IMR-90 (cell line): ENCODE measurements around the gene TAF4B. TPM values are rescaled to one million over a fixed set of nuclear protein-coding genes. Genes with fewer than 3 reads are reported as not detected.

Experiments
- ATAC-seq: fragments of 200-7000 bp; cut with Tn5 transposase; 2 replicates; pipeline ENCODE4 v1.9.1; 2020; ENCODE audit warnings: low read depth, mild to moderate bottlenecking, moderate library complexity
- BruUV-seq: library from RNA; stranded (reverse); fragments of 400-500 nt; replicated peaks from 2 replicates; lab custom pipeline; 2021; lab: Mats Ljungman, UMichigan
- CTCF ChIA-PET: fragments of 300-600 bp; formaldehyde crosslinking; extraction: SDS; loops from one replicate; lab custom pipeline; 2021; ENCODE audit warnings: antibody characterized with exemption; lab: Yijun Ruan, JAX
- POLR2A ChIA-PET: fragments of 300-600 bp; sonication (Branson Sonifier 250); formaldehyde crosslinking; loops from one replicate; lab custom pipeline; 2022; ENCODE audit warnings: antibody characterized with exemption; ENCODE audit not compliant: unreplicated experiment; lab: Charles Lee
- DNase-seq: peaks from one replicate; pipeline ENCODE4 v3.0.0; 2013
- H2AFZ ChIP-seq: replicated peaks from 2 replicates; pipeline ENCODE3; 2013; ENCODE audit warnings: low read length, mild to moderate bottlenecking; ENCODE audit not compliant: poor library complexity
- H2AK5ac ChIP-seq: 2 replicates; pipeline ENCODE4 v1.6.1; 2013; ENCODE audit warnings: low read depth, low read length, inconsistent platforms
- H2AK9ac ChIP-seq: replicated peaks from 2 replicates; pipeline ENCODE3; 2013; ENCODE audit warnings: mild to moderate bottlenecking, low read depth, low read length, moderate library complexity; ENCODE audit not compliant: poor library complexity
- H2BK120ac ChIP-seq: 2 replicates; pipeline ENCODE4 v1.6.1; 2013; ENCODE audit warnings: low read depth, low read length, inconsistent platforms
- H2BK15ac ChIP-seq: 3 replicates; pipeline ENCODE4 v1.6.1; 2013; ENCODE audit warnings: low read depth, low read length, inconsistent platforms
- H2BK20ac ChIP-seq: 2 replicates; pipeline ENCODE4 v1.6.1; 2013; ENCODE audit warnings: low read depth, mild to moderate bottlenecking, inconsistent platforms, low read length, moderate library complexity
- H2BK5ac ChIP-seq: 2 replicates; pipeline ENCODE4 v1.6.1; 2013; ENCODE audit warnings: mild to moderate bottlenecking, low read depth, low read length, inconsistent platforms; ENCODE audit not compliant: poor library complexity, severe bottlenecking
- H3K14ac ChIP-seq: replicated peaks from 2 replicates; pipeline ENCODE4 v1.6.1; 2013; ENCODE audit warnings: low read depth, low read length, inconsistent platforms
- H3K18ac ChIP-seq: 2 replicates; pipeline ENCODE4 v1.6.1; 2013; ENCODE audit warnings: low read depth, low read length, control low read depth
- H3K23ac ChIP-seq: 2 replicates; pipeline ENCODE4 v1.6.1; 2013; ENCODE audit warnings: low read depth, low read length, inconsistent platforms
- H3K27ac ChIP-seq: 2 replicates; pipeline ENCODE4 v1.5.1; 2013; ENCODE audit warnings: mild to moderate bottlenecking, control low read depth, low read length; ENCODE audit not compliant: insufficient read depth
- H3K27me3 ChIP-seq: 2 replicates; pipeline ENCODE4 v1.6.1; 2013; ENCODE audit warnings: low read length; ENCODE audit not compliant: control insufficient read depth, insufficient read depth
- H3K36me3 ChIP-seq: 2 replicates; pipeline ENCODE4 v1.6.1; 2013; ENCODE audit warnings: low read length, mixed read lengths; ENCODE audit not compliant: control insufficient read depth, insufficient read depth
- H3K4ac ChIP-seq: 2 replicates; pipeline ENCODE4 v1.6.1; 2013; ENCODE audit warnings: low read depth, low read length, inconsistent platforms
- H3K4me1 ChIP-seq: 2 replicates; pipeline ENCODE4 v1.6.1; 2013; ENCODE audit warnings: low read length, mixed read lengths; ENCODE audit not compliant: control insufficient read depth, insufficient read depth
- H3K4me2 ChIP-seq: 2 replicates; pipeline ENCODE4 v1.6.1; 2013; ENCODE audit warnings: low read depth, mild to moderate bottlenecking, control low read depth, low read length, moderate library complexity
- H3K4me3 ChIP-seq: 2 replicates; pipeline ENCODE4 v1.5.1; 2013; ENCODE audit warnings: low read depth, mild to moderate bottlenecking, control low read depth, low read length, moderate library complexity; ENCODE audit not compliant: insufficient read depth
- H3K56ac ChIP-seq: 2 replicates; pipeline ENCODE4 v1.6.1; 2013; ENCODE audit warnings: low read length, inconsistent platforms; ENCODE audit not compliant: insufficient read depth; ENCODE audit errors: extremely low read depth
- H3K79me1 ChIP-seq, 2 experiments: 2 replicates each; pipeline ENCODE4 v1.6.1; 2013; ENCODE audit warnings: low read length in 2 of 2, inconsistent platforms in 1 of 2, low read depth in 1 of 2
- H3K9ac ChIP-seq: 2 replicates; pipeline ENCODE4 v1.6.1; 2013; ENCODE audit warnings: low read depth, low read length, control low read depth
- H3K9me1 ChIP-seq: 2 replicates; pipeline ENCODE4 v1.6.1; 2013; ENCODE audit warnings: low read length, inconsistent platforms; ENCODE audit not compliant: insufficient read depth
- H3K9me3 ChIP-seq: 2 replicates; pipeline ENCODE4 v1.6.1; 2013; ENCODE audit warnings: low read length; ENCODE audit not compliant: control insufficient read depth, insufficient read depth
- H4K20me1 ChIP-seq: 2 replicates; pipeline ENCODE4 v1.6.1; 2013; ENCODE audit warnings: low read length, inconsistent platforms; ENCODE audit not compliant: insufficient read depth
- H4K5ac ChIP-seq: 2 replicates; pipeline ENCODE4 v1.6.1; 2013; ENCODE audit warnings: mild to moderate bottlenecking, low read depth, low read length, control low read depth
- H4K8ac ChIP-seq, 2 experiments: 2 replicates each; pipeline ENCODE4 v1.6.1; 2013; ENCODE audit warnings: low read depth in 2 of 2, low read length in 2 of 2, control low read depth in 1 of 2, inconsistent platforms in 1 of 2
- H4K91ac ChIP-seq: 2 replicates; pipeline ENCODE4 v1.6.1; 2013; ENCODE audit warnings: low read depth, low read length, inconsistent platforms; ENCODE audit not compliant: insufficient read depth
- CEBPB ChIP-seq: IDR thresholded peaks from 2 replicates; pipeline ENCODE4 v1.6.1; 2012; ENCODE audit warnings: low read depth, low read length, improper control_type of control experiment
- CHD1 ChIP-seq: IDR thresholded peaks from 2 replicates; pipeline ENCODE4 v1.6.1; 2012; ENCODE audit warnings: low read depth, low read length, improper control_type of control experiment
- FOS ChIP-seq: fragments of 150-350 bp; IDR thresholded peaks from 2 replicates; pipeline ENCODE4 v1.6.1; 2016; ENCODE audit warnings: low read depth, low read length
- MAFK ChIP-seq: IDR thresholded peaks from 2 replicates; pipeline ENCODE4 v1.6.1; 2012; ENCODE audit warnings: low read depth, low read length, improper control_type of control experiment
- MAZ ChIP-seq: IDR thresholded peaks from 2 replicates; pipeline ENCODE4 v1.6.1; 2012; ENCODE audit warnings: low read depth, mild to moderate bottlenecking, low read length, improper control_type of control experiment, moderate library complexity, borderline replicate concordance
- MXI1 ChIP-seq: IDR thresholded peaks from 2 replicates; pipeline ENCODE4 v1.6.1; 2012; ENCODE audit warnings: low read depth, mild to moderate bottlenecking, low read length, moderate library complexity, borderline replicate concordance
- NFE2L2 ChIP-seq: fragments of 150-350 bp; IDR thresholded peaks from 2 replicates; pipeline ENCODE4 v1.6.1; 2016; ENCODE audit warnings: low read depth, mild to moderate bottlenecking, low read length
- POLR2A ChIP-seq: IDR thresholded peaks from 2 replicates; pipeline ENCODE4 v1.6.1; 2012; ENCODE audit warnings: mild to moderate bottlenecking, low read depth, low read length
- RCOR1 ChIP-seq: IDR thresholded peaks from 2 replicates; pipeline ENCODE4 v1.6.1; 2012; ENCODE audit warnings: mild to moderate bottlenecking, low read length, improper control_type of control experiment; ENCODE audit not compliant: insufficient replicate concordance
- RFX5 ChIP-seq: IDR thresholded peaks from 2 replicates; pipeline ENCODE4 v1.8.0; 2012; ENCODE audit warnings: low read depth, mild to moderate bottlenecking, low read length, moderate library complexity
- SMC3 ChIP-seq: fragments of 150-350 bp; IDR thresholded peaks from 2 replicates; pipeline ENCODE4 v1.6.1; 2016; ENCODE audit warnings: low read depth, mild to moderate bottlenecking, antibody characterized with exemption, low read length, moderate library complexity
- WGBS, 2 experiments: methylation state at CpG; one replicate each; pipeline versions ENCODE4 v1.1.5 to v1.1.7; 2013; ENCODE audit warnings: missing lambda C conversion rate in 2 of 2; ENCODE audit not compliant: insufficient read length in 1 of 2; ENCODE audit errors: extremely low coverage in 2 of 2; 5-methylcytosine and 5-hydroxymethylcytosine counted together
- dilution Hi-C: fragments of 300-500 bp; cut with HindIII; formaldehyde crosslinking; loops from one replicate; pipeline ENCODE4 v1.14.3; 2018; ENCODE audit warnings: low sequenced_read_pairs; ENCODE audit not compliant: unreplicated experiment
- in situ Hi-C: fragments of 300-500 bp; cut with MboI; formaldehyde crosslinking; loops from 3 replicates; pipeline ENCODE4 v1.14.3; 2019; ENCODE audit warnings: low sequenced_read_pairs, inconsistent platforms, mixed read lengths
- intact Hi-C: fragments of 100-400 bp; cut with micrococcal nuclease; formaldehyde crosslinking; loops from 2 replicates; pipeline ENCODE4 v1.10.0; 2022
- polyA plus RNA-seq, 3 experiments: library from polyadenylated mRNA; depleted of rRNA; stranded (reverse); fragments of >200 nt; gene quantifications; 2 replicates each; pipeline ENCODE4 v1.2.3, GENCODE V29; 2012; ENCODE audit warnings: low replicate concordance in 1 of 3
- total RNA-seq: library from RNA; depleted of rRNA; stranded (reverse); fragments of >200 nt; gene quantifications from 2 replicates; pipeline ENCODE4 v1.2.3, GENCODE V29; 2012
- TF ChIP-seq, protein P1 (sequence below): fragments of 150-350 bp; IDR thresholded peaks from 2 replicates; pipeline ENCODE4 v1.6.1; 2017; ENCODE audit warnings: mild to moderate bottlenecking, antibody characterized with exemption, low read length, low read depth
- TF ChIP-seq, protein P2 (sequence below): conservative IDR thresholded peaks from 2 replicates; pipeline ENCODE4 v1.5.1; 2012; ENCODE audit warnings: mild to moderate bottlenecking, low read depth, low read length, improper control_type of control experiment

The TAF4B gene
- total and polyA plus RNA-seq, 2 of the 4 experiments (the other 2 are of a cell fraction) = 0.38 to 1.1 TPM

DNA sequence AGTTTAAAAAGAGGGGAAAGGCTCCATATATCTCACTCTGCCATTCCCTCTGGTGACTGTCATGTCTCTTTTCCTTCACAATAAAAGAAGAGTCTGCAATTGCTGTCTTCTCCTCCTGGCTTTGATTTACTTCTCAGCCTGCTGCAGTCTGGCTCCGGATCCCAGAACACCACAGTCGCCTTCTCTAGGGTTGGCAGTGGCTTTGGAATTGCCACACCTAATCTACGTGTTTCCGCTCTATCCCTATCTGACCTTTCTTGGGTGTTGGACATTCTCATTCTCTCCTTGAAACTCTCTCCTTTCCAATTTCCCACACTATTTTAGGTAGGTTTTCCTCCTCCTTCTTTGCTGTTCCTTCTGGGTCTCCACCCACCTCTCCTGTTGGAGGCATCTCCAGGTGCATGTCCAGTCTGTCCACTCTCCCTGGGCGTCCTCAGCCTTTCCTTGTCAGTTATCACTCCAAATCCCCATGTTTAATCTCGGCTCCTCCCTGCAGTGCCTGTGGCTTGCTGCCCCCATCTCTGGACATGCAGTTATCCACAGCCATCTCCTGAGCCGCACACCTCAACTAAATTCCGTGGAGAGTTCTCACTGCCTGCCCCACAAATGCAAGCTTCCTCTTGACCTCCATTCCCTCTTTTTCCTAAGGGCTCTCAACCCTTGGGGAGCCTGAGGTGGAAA lies 209.3 kb downstream of the TAF4B start:
- Histone ChIP-seq H2AFZ (no peak overlapping the region), H3K9ac (no peak overlapping the region), H2AK9ac (no peak overlapping the region), H3K56ac (no peak overlapping the region), H2BK15ac (no peak overlapping the region; the same call in 2 of the 3 replicates), H3K9me1 (peaks cover 3% of the 10 kb centered on the region; the same call in 1 of the 2 replicates), H4K91ac (peak overlapping the region; percentile 5; the same call in 1 of the 2 replicates), H3K9me3 (no peaks in the 10 kb centered on the region), H3K27me3 (no peaks in the 10 kb centered on the region; the same call in none of the 2 replicates), H4K20me1 (no peaks in the 10 kb centered on the region), H3K23ac (no peak overlapping the region), H2BK120ac (peak overlapping the region; percentile 49), H3K27ac (no peak overlapping the region), H3K4me3 (no peak overlapping the region), H2BK5ac (no peak overlapping the region), H3K79me1 (no peaks in the 10 kb centered on the region), H2BK20ac (peak overlapping the region; percentile 17; the same call in 1 of the 2 replicates), H3K4me1 (peaks cover 9% of the 10 kb centered on the region; the same call in 1 of the 2 replicates), H2AK5ac (peak overlapping the region; percentile 33; the same call in 1 of the 2 replicates), H4K5ac (no peak overlapping the region), H4K8ac (no peak overlapping the region; a peak in 1 of 4 replicates), H3K36me3 (no peaks in the 10 kb centered on the region), H3K4me2 (no peak overlapping the region), H3K14ac (no peak overlapping the region; the same call in 1 of the 2 replicates), H3K4ac (peak overlapping the region; percentile 13; the same call in 1 of the 2 replicates), H3K18ac (peak overlapping the region; percentile 4; the same call in 1 of the 2 replicates)
- intact Hi-C loops (no loop called here), in situ Hi-C loops (no loop called here), dilution Hi-C loops (no loop called here)
- no TSS peak for BruUV-seq
- 85% methylated on average over 5 of the region's 8 CpGs; no CpG with 5 or more reads in 1 of the 2 experiments for WGBS, 2 experiments
- ATAC-seq = no peak
- DNase-seq = no peak
- CTCF ChIA-PET = no interaction called here
- TF ChIP-seq SMC3 (no peak), RCOR1 (no peak), NFE2L2 (no peak), CEBPB (no peak), MAFK (no peak), FOS (no peak), RFX5 (no peak), POLR2A (no peak), MAZ (no peak), MXI1 (no peak), CHD1 (no peak)
- TF ChIP-seq, protein P1, sequence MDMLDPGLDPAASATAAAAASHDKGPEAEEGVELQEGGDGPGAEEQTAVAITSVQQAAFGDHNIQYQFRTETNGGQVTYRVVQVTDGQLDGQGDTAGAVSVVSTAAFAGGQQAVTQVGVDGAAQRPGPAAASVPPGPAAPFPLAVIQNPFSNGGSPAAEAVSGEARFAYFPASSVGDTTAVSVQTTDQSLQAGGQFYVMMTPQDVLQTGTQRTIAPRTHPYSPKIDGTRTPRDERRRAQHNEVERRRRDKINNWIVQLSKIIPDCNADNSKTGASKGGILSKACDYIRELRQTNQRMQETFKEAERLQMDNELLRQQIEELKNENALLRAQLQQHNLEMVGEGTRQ = no peak
- TF ChIP-seq, protein P2, sequence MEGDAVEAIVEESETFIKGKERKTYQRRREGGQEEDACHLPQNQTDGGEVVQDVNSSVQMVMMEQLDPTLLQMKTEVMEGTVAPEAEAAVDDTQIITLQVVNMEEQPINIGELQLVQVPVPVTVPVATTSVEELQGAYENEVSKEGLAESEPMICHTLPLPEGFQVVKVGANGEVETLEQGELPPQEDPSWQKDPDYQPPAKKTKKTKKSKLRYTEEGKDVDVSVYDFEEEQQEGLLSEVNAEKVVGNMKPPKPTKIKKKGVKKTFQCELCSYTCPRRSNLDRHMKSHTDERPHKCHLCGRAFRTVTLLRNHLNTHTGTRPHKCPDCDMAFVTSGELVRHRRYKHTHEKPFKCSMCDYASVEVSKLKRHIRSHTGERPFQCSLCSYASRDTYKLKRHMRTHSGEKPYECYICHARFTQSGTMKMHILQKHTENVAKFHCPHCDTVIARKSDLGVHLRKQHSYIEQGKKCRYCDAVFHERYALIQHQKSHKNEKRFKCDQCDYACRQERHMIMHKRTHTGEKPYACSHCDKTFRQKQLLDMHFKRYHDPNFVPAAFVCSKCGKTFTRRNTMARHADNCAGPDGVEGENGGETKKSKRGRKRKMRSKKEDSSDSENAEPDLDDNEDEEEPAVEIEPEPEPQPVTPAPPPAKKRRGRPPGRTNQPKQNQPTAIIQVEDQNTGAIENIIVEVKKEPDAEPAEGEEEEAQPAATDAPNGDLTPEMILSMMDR = no peak
- POLR2A ChIA-PET = no interaction called here
